Stimulated activated CD4-positive, alpha-beta T cell treated with anti-CD3 and anti-CD28 coated beads, Interleukin-2, amount 100 ng/mL, for 4 hours (primary cell): Measurements from ENCODE around the gene C13orf42.
"Not testable (repeated sequence)": the region's sequence is repeated elsewhere in the genome, so short reads cannot be mapped to it uniquely, and the experiment has no call there.

Source experiments
- DNase-seq: peaks from one replicate; pipeline ENCODE4 v3.0.0-alpha.2; 2020; ENCODE audit warnings: low read depth

The C13orf42 gene

DNA sequence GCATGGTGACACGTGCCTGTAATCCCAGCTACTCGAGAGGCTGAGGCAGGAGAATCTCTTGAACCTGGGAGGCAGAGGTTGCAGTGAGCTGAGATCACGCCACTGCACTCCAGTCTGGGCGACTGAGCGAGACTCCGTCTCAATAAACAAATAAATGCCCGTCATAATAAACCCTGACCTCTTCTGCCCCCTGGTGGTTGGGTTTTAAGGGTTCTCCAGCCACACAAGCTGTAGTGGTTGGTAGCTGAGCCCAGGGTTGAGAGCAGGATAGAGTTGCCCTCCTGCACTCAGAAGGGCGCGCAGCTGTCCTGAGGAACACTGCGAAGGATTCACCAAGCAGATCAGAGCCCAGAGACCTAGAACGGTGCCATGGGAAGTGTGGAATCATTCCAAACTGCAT is 9.8 kb upstream of the C13orf42 start:
- DNase-seq, result not testable (repeated sequence)

DNA sequence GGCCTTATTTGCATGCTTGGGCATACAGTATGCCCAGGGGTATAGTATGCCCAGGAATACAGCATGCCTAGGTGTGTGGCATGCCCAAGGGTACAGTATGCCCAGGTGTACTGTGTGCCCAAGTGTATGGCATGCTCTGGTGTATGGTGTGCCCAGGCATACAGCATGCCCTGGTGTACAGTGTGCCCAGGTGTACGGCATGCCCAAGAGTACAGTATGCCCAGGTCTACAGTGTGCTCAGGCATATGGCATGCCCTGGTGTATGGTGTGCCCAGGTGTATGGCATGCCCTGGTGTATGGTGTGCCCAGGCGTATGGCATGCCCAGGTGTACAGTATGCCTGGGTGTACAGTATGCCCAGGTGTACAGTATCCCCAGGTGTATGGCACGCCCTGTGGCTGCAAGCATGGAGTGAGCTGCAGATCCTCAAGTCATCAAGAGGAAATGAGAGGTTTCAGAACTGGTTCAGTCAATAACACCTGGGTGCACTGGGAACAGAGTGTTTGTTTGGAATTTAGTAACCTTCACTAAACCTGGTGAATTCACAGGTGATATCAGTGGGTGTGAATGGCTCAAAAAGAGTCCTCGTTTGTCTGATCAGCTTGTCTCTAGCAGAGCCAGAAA is 7.8 kb upstream of the C13orf42 start:
- no peak for DNase-seq

DNA sequence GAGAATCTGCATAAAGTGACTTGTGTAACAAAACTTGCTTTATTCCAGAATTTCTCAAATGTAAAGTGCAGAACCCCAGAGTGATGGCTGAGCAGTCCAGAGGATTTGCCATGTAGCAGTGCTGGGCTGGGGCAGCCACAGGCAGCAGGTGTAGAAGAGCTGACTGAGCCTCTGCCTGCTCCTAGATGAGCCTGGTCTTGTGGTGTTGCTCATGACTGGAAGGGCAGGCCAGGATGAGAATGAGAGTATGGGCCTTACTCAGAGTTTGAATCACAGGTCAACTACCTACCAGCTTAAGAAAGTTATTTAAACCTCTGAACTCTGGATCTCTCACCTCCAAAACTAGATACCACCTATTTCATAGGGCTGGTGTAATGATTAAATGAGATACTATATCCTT is 2.9 kb upstream of the C13orf42 start:
- no peak for DNase-seq

DNA sequence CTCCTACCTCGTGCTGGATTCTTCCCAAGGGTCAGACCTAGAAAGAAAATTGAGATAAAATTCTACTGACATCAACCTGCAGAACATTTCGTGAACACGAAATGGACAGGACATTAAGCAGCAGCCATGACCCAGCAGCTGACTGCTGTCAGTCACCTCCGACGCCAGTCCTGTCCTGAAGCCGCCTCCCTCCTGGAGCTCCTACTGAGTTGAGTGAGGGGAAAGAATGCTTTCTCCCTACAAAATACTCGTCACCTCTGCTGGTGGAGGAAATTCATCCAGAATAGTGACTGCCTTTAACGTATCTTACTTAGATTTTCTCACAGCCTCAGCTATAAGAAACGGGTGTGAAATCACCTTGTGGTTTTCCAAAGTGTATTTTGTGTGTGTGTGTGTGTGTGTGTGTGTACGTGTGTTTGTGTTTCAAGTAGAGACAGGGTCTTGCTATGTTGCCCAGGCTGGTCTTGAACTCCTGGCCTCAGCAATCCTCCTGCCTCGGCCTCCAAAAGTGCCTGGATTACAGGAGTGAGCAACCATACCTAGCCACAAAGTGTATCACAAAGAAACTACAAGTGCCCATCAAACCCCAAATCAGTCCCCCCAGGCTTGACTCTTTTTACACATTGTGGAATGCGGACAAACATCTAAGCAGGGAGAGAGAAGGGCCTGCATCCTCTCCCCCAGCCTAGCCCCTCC is 2.3 kb upstream of the C13orf42 start:
- DNase-seq, result no peak

DNA sequence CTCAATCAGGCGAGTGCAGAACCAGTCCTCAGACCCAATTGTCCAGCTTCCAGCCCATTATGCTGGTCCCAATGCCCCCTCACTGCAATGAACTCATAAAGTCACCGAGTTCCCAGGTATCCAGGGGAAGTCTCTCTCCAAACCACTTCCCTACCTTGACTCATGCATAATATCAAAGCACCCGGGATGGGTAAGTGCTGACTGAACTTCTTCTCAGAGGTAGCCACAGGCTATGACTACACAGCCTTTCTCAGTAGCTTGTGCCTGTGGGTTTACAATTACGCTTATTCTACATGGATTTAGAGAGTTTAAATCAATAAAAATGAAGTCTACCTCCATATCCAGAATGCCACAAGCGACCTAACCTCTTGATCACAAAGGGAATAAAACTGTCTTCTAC is 1.7 kb upstream of the C13orf42 start:
- DNase-seq, result no peak

DNA sequence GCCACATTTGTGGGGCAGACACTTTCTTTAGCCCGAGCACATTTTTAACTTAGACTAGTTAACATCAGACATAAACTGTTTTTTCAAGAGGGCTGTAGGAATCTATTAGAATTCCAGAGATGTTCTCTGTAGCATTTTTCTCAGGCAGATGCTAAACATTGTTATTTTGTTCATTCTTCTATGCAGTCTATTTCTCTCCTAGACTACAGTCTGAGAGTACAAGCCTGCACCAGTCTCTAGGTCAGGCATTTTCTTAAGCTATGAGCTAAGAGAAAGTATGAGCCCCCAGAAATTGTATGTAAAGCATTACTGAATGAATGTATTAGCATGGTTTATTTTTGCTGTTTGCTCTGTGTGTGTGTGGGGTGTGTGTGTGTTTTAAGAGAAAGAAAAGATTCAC is 923 bp upstream of the C13orf42 start:
- no peak for DNase-seq

DNA sequence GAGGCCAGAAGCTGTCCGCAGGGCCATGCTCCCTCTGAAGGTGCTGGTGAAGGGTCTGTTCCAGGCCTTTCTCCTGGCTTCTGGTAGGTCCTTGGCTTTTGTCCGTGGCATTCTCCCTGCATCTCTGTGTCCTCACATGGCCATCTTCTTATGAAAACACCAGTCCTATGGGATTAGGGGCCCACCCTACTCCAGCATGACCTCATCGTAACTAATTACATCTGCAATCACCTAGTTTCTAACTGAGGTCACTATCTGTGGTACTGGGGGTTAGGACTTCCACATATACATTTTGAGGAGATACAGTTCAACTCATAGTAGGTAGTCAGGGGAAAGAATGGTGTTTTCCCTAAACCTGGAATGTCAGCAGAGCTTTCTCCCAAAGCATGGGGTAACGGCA is 3.1 kb downstream of the C13orf42 start:
- no peak for DNase-seq

DNA sequence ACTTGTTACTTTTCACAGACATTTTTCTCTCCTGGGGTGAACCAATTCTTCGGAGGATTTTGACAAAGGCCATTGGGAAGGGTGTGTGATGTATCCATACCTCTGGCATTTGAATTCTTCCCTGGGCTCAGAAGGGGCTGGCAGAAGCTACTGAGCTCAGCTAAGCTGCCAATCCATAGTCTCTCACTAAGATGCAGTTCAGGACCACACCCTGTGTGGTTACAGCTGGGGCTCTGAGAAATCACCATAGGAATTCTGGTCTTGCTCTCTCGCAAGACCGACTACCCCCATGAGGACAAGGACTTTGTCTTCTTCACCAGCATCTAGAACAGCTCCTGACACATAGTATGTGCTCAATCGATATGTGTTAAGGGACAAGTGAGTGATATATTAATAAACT is 6.0 kb downstream of the C13orf42 start:
- DNase-seq, result no peak

DNA sequence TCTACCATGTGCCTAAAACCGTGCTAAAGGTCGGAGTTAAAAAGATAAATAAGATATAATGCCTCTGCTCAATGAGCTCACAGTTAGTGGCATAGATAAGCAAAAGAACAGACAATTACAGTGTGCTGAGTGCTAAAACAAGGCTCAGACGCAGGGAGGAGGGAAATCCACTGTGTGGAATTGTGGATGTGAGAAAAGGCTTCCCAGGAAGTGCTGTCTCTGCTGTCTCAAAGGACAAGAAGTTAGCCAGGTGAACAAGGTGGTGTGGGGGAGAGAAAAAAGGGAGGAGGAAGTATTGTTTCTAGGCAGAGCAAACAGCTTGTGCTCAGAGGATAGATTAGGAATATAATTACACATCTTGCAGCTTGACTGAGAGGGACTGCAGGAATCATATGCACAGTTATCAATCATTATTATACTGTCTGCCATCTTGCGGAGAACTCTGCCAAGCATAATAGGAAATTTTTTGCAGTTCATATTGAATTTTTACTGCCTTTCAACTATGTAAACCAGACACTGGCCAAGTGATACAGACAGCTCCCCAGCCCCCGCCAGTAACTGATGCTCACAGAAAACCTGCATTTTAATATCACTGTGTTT is 9.3 kb downstream of the C13orf42 start:
- DNase-seq, result no peak

DNA sequence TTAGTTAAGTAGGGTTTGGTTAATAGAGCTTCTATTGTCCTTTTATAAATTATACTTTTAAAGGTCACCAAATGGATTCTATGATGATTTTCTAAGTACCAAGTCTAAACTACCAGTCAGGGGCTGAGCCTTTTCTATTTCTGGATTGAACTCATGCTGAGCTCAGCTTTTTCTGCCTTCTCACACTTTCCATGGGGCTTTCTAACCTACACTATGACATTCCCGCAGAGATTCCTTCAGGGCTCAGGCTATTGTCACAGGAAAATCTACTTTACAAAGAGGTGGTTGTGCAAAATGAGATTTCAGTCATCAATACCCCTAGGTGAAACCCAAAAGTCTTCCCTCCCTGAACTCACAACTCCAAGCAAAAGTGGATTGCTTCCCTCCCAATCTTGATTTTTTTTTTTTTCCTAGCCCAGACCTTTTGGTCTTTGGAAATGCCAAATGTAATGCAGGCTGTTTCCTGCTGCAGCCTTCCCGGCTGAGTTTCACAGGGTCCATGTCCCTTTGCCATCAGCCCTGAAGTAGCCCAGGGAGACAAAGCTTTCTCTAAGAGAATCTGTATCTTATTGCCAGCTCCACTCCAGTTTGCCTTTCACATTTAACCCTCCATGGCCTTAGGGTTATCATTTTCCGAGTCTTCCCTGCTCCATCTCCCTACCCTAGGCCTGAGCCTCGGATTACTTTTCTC is 13.6 kb downstream of the C13orf42 start:
- no peak for DNase-seq

DNA sequence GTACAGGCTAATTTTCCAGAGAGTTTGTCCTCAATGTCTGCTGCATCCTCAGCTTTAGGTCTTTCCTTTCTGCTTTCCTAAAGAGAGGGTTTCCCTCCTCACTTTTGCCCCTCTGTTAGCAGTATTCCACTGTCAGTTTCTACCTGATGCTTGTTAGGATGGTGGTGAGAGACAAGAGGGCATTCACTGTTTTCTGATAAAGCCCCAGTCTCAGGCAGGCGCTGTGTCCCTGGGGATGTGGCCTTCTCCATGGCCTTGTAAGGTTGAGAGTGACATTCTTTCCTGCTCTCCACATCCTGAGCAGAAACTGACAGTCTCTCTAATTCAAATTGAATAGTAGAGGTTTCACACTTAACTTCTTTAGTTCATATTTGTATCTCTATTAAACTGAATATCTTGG is 14.9 kb downstream of the C13orf42 start:
- no peak for DNase-seq

DNA sequence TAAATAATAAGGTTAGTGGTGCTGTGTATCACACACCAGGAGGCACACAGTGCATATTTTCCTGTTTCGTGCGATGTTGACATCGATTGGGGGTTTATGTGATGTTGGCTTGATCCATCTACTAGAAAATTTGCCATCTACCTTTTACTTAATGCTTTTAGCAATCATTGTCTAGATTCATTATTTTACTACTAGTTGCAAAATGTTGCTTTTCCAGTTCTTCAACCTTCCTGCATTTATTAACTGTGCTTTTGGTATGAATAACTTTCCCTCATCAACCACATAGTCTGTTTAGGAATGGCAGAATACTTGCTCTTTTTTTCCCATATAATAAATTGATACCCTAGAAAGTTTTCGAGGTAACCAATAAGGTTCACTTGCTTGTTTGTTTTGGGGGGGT is 17.5 kb downstream of the C13orf42 start:
- no peak for DNase-seq

DNA sequence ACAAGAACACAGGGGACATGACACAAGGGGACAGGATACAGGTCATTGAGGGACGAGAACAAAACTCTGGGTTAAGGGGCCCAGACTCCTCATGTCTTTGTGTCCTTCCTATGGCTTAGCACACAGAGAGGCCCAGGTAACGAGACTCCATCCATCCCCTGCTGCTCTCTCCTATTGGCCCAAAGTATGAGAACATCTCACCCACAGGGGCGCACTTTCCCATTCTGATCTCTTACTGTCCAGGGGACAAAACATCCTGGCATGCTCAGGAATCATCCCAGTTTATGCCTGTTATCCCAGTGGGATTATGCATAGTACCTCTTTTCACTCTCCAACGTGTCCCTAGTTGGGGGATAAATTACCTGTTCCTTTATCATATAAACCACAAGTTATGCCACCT is 19.2 kb downstream of the C13orf42 start:
- DNase-seq, result no peak

DNA sequence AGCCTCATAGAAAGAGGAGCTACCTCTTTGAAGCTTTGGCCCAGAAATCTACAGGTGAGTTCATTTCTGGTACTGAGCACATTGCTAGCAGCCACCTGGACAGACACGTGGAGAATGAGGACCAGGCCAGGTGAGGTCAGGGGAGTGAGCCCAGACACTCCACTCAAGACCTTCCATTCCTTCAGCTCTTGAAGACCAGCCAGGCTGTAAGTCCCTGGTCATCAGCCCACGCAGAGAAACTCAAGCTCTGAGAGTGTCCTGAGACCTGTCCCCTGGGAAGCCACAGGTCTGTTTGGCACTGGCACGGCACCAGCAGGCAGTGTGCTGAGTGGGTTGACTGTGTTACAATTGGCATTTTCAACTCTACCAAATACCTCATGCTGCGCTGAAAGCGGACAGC is 27.4 kb downstream of the C13orf42 start:
- no peak for DNase-seq

DNA sequence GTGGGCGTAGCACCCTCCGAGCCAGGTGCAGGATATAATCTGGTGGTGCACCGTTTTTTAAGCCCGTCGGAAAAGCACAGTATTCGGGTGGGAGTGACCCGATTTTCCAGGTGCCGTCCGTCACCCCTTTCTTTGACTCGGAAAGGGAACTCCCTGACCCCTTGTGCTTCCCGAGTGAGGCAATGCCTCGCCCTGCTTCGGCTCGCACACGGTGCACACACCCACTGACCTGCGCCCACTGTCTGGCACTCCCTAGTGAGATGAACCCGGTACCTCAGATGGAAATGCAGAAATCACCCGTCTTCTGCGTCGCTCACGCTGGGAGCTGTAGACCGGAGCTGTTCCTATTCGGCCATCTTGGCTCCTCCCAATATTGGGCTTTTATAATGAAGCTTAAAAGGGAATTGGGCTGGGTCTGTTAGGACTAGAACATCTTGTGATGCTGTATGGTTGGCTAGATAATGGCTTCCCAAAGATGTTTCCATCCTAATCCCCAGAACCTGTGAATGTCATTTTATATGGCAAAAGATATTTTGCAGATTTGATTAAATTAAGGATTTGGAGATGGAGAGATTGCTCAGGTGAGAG is 30.5 kb downstream of the C13orf42 start:
- DNase-seq, result not testable (repeated sequence)

DNA sequence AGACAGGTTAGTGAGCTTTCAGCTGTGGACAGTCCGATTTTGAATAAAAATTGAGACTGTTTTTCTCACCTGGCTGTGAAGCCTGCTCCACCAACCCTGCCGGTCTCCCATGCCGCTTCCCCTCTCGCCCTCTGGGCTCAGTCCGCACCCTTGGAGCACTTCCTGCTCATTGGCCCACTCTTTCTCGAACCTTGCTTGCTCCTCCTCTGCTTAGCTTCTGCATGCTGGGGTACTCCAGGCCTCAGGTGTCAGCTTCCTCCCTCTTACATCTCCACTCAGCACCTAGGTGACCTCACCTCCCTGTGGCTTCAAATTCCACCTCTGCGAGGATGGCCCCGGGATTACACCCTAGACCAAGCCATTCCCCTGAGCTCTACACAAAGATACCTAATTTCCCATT is 39.6 kb downstream of the C13orf42 start:
- DNase-seq, result no peak

DNA sequence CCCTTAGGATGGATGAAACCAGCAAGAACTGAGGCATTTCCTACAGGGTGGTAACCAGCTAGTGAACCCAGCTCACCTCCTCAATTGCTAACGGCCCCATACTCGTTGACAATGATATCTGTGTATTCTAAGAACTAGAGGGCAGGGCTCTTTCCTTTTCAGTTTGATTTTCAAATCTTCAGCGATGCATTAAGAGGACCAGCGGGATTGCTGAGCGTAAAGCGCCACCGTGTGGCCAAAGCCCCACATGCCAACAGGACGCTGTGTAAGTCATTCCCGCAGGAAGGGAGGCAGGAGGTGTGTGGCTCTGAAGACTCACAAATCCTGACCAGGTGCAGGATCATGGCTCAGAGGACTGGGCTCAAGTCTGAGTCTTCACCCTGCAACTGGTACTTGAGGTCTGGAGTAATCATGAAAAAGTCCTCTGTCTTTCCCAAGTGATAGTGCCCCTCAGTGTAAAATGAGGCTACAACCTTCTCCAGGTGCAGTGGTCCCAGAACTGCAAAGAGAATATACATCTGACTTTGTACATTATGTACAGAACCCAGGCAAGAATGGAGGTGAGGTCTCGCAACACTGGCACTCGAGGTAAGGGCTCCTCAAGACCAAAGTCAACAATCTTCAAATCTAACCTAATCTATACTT is 40.9 kb downstream of the C13orf42 start:
- DNase-seq, result peak; percentile 59

DNA sequence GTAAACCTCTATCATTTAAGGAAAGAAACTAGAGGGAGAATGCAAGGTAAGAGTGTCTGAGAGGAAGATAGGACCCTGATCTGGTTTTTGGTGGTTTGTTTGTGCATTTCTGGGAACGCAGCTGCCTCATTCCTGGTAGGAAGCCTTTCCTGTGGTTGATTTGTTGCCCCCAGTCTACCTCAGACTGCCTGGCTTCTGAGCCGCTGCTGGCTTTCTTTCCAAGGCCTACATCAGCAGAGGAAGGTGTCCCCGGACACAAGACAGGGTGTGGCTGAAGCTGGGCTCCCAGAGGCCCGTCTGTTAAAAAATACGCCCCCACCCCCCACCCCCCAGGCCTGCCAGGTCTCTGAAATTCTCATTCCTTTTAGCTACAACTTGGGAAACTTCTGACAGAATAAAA is 42.6 kb downstream of the C13orf42 start:
- no peak for DNase-seq

DNA sequence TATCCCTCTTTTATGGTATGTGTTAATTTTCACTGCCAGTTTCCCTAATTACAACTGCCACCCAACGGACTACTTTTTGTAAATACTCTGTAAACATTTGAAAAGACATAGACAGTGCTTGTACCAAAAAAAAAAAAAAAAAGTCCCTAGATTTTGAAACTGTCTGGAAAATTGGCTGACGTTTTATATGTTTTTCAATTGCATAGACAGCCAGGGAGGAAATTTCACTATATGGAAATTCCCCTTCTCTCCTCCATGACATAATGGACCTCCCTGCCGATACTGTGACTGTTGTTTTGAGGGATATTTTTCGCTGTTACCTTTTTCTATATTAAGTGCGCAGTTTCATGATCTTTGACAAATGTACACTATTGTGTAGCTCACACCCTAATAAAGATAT is 43.4 kb downstream of the C13orf42 start:
- no peak for DNase-seq

DNA sequence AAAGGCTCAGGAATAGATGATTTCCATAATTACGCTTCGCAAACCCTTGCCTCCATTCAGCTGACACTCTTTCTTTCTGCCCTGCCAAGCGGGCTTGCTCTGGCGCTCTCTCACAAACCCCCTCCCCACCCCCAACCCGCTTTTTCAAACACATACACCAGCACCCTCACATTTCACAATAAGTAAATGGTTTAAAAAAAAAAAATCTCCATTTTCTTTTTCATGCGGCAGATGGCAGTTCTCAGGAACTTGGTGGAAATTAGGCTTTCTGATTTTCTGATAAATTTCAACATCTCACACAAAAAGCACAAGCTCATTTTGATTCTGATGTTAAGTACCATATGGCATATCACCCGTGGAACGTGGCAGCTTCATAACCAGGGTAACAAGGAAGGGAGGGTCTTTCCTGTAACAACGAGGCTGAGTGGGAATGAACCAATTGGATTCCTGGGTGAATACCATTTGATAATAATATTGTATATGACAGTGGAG is 43.8 kb downstream of the C13orf42 start:
- DNase-seq, result no peak

DNA sequence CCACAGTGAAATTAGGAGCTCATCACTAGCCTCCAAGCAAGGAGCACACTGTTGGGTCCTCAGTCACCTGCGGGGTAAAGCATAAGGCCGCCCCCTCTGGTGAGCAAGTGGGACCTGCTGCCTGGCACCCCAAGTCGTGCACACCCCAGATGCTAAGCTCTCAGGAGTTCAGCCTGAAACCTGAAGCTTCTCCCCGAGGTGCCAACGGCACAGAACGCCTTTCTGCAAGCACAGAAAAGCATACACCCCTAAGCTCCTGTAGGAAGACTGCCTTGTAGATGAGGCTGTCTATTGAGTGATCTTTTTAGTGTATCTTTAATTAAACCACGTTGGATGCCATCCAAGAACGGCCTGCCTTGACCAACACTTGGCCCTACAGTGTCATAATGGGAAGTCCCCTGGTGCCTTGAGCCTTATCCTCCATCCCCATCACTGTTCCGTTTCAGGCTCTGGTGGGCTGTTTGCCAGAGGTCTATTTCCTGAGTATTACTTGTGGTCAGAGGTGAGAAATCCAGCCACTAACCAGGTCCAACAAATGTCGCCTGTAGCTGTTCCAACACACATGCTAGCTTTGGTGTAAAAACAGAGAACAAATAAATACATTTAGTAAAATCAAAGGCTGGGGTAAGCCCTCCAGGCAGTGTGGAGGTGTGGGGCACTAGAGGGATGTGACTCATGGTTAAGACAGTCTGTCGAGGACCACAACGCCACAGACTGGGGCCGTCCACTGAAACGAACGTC is 44.8 kb downstream of the C13orf42 start:
- DNase-seq, result no peak
